HCT116 (cell line): ENCODE measurements around the gene CEP72. TPM values are rescaled to one million over a fixed set of nuclear protein-coding genes. Genes with fewer than 3 reads are reported as not detected.

Experiments
- ATAC-seq: fragments of 200-7000 bp; cut with Tn5 transposase; 2 replicates; pipeline ENCODE4 v1.9.1; 2020; ENCODE audit warnings: mild to moderate bottlenecking, moderate library complexity
- BruUV-seq: library from RNA; stranded (reverse); fragments of 400-500 nt; replicated peaks from 2 replicates; lab custom pipeline; 2021; lab: Mats Ljungman, UMichigan
- CTCF ChIA-PET: fragments of 300-600 bp; sonication (Branson Sonifier 250); formaldehyde crosslinking; loops from one replicate; lab custom pipeline; 2021; ENCODE audit warnings: antibody characterized with exemption; lab: Charles Lee
- POLR2A ChIA-PET: fragments of 300-600, 350-600 bp; sonication (Branson Sonifier 250); formaldehyde crosslinking; loops from one replicate; lab custom pipeline; 2021; ENCODE audit warnings: antibody characterized with exemption; lab: Charles Lee
- RAD21 ChIA-PET, 2 experiments: fragments of 300-600 bp; sonication (Branson Sonifier 250); formaldehyde crosslinking; loops; one replicate each; lab custom pipeline; 2023; ENCODE audit warnings: low total read pairs in 2 of 2; ENCODE audit not compliant: uncharacterized antibody in 2 of 2, unreplicated experiment in 2 of 2, low non-redundant PET in 1 of 2; lab: Charles Lee
- DNase-seq: peaks from one replicate; pipeline ENCODE4 v3.0.0-alpha.2; 2010; ENCODE audit warnings: low read depth, low spot score
- H2AFZ ChIP-seq: fragments of 200-600 bp; shearing (Covaris generic), sonication (generic); 2 replicates; pipeline ENCODE4 v1.6.1; 2017; ENCODE audit warnings: low read depth, mixed run types, mixed read lengths, antibody characterized with exemption, low read length; ENCODE audit not compliant: poor library complexity, severe bottlenecking
- H3K27ac ChIP-seq: 2 replicates; pipeline ENCODE4 v1.5.1; 2012; ENCODE audit warnings: low read depth, low read length
- H3K27me3 ChIP-seq: fragments of 200-600 bp; sonication (generic); 2 replicates; pipeline ENCODE4 v1.6.1; 2016; ENCODE audit warnings: mixed run types, low read length, mixed read lengths; ENCODE audit not compliant: insufficient read depth
- H3K36me3 ChIP-seq, 2 experiments: fragments of 200-500 bp in 1 of 2; fragments of 200-600 bp in 1 of 2; sonication (Bioruptor generic) in 1 of 2; sonication (generic) in 1 of 2; 2 replicates each; pipeline versions ENCODE4 v1.5.1 to v1.6.1; 2014 to 2016; ENCODE audit warnings: low read length in 2 of 2, inconsistent platforms in 1 of 2, mixed read lengths in 1 of 2, mixed run types in 1 of 2; ENCODE audit not compliant: insufficient read depth in 2 of 2, control insufficient read depth in 1 of 2
- H3K4me1 ChIP-seq, 2 experiments: fragments of 200-600 bp in 1 of 2; sonication (generic) in 1 of 2; 2 replicates each; pipeline versions ENCODE4 v1.5.1 to v1.6.1; 2012 to 2017; ENCODE audit warnings: low read length in 2 of 2, inconsistent platforms in 1 of 2, mild to moderate bottlenecking in 1 of 2, mixed read lengths in 1 of 2, mixed run types in 1 of 2, moderate library complexity in 1 of 2; ENCODE audit not compliant: insufficient read depth in 2 of 2, control insufficient read depth in 1 of 2
- H3K4me2 ChIP-seq: fragments of 200-600 bp; sonication (generic); 2 replicates; pipeline ENCODE4 v1.6.1; 2017; ENCODE audit warnings: mixed run types, low read length, mixed read lengths
- H3K4me3 ChIP-seq, 2 experiments: fragments of 200-600 bp in 1 of 2; sonication (generic) in 1 of 2; replicated peaks in 1 of 2; 2 replicates each; pipeline ENCODE4 v1.5.1; 2011 to 2016; ENCODE audit warnings: low read length in 2 of 2, control low read depth in 1 of 2, low read depth in 1 of 2, mild to moderate bottlenecking in 1 of 2, mixed read lengths in 1 of 2, mixed run types in 1 of 2
- H3K79me2 ChIP-seq: fragments of 200-600 bp; sonication (generic); 2 replicates; pipeline ENCODE4 v1.6.1; 2017; ENCODE audit warnings: mild to moderate bottlenecking, mixed run types, low read length, moderate library complexity, mixed read lengths; ENCODE audit not compliant: insufficient read depth
- H3K9ac ChIP-seq: fragments of 200-600 bp; sonication (generic); 2 replicates; pipeline ENCODE4 v1.6.1; 2016; ENCODE audit warnings: low read length, mixed read lengths
- H3K9me2 ChIP-seq: fragments of 200-600 bp; sonication (generic), shearing (Covaris generic); 2 replicates; pipeline ENCODE4 v1.6.1; 2017; ENCODE audit warnings: mixed run types, mild to moderate bottlenecking, moderate library complexity; ENCODE audit not compliant: insufficient read depth
- H3K9me3 ChIP-seq, 2 experiments: fragments of 200-500 bp in 1 of 2; fragments of 200-600 bp in 1 of 2; sonication (Bioruptor generic) in 1 of 2; sonication (generic) in 1 of 2; 2 replicates each; pipeline ENCODE4 v1.6.1; 2014 to 2017; ENCODE audit warnings: low read length in 2 of 2, mixed read lengths in 2 of 2, inconsistent platforms in 1 of 2, low read depth in 1 of 2, mild to moderate bottlenecking in 1 of 2, mixed run types in 1 of 2, moderate library complexity in 1 of 2; ENCODE audit not compliant: control insufficient read depth in 1 of 2, insufficient read depth in 1 of 2
- H4K20me1 ChIP-seq: fragments of 200-600 bp; sonication (generic), shearing (Covaris generic); 2 replicates; pipeline ENCODE4 v1.6.1; 2017; ENCODE audit warnings: mixed run types, mild to moderate bottlenecking, moderate library complexity; ENCODE audit not compliant: insufficient read depth
- CEBPB ChIP-seq: IDR thresholded peaks from 2 replicates; pipeline ENCODE4 v1.6.1; 2012; ENCODE audit warnings: low read depth
- EGR1 ChIP-seq: IDR thresholded peaks from 2 replicates; pipeline ENCODE4 v1.6.1; 2012; ENCODE audit warnings: low read depth
- EZH2phosphoT487 ChIP-seq: fragments of 200-600 bp; IDR thresholded peaks from 2 replicates; pipeline ENCODE4 v1.6.1; 2018; ENCODE audit warnings: antibody characterized with exemption, borderline replicate concordance
- POLR2A ChIP-seq: IDR thresholded peaks from 2 replicates; pipeline ENCODE4 v1.7.0; 2011; ENCODE audit warnings: borderline replicate concordance; ENCODE audit not compliant: insufficient read depth, insufficient read length; ENCODE audit errors: extremely low read depth
- POLR2AphosphoS5 ChIP-seq: IDR thresholded peaks from 2 replicates; pipeline ENCODE4 v1.6.1; 2011; ENCODE audit warnings: mild to moderate bottlenecking, low read depth, low read length, moderate library complexity
- RAD21 ChIP-seq: IDR thresholded peaks from 2 replicates; pipeline ENCODE4 v1.6.1; 2012; ENCODE audit warnings: low read depth, mild to moderate bottlenecking
- SIN3A ChIP-seq: IDR thresholded peaks from 2 replicates; pipeline ENCODE4 v1.6.1; 2012; ENCODE audit warnings: low read depth
- ZFX ChIP-seq: fragments of 450-650 bp; IDR thresholded peaks from 2 replicates; pipeline ENCODE4 v1.6.1; 2017
- intact Hi-C: fragments of 100-400 bp; cut with micrococcal nuclease; formaldehyde crosslinking; loops from 2 replicates; pipeline ENCODE4 v1.10.0; 2022
- total RNA-seq: library from RNA; stranded (reverse); gene quantifications from one replicate; pipeline ENCODE4 v1.2.1, GENCODE V29; 2021; ENCODE audit not compliant: unreplicated experiment
- TF ChIP-seq, protein P1 (sequence below): IDR thresholded peaks from 2 replicates; pipeline ENCODE4 v1.6.1; 2012; ENCODE audit warnings: low read depth
- TF ChIP-seq, protein P2 (sequence below), 3 experiments: fragments of 200-600 bp in 1 of 3; sonication (generic) in 1 of 3; IDR thresholded peaks in 2 of 3; conservative IDR thresholded peaks in 1 of 3; 2 replicates each; pipeline ENCODE4 v1.5.1; 2012 to 2017; ENCODE audit warnings: low read depth in 2 of 3, low read length in 2 of 3, antibody characterized with exemption in 1 of 3, borderline replicate concordance in 1 of 3, control low read depth in 1 of 3, mild to moderate bottlenecking in 1 of 3, mixed read lengths in 1 of 3, mixed run types in 1 of 3, moderate library complexity in 1 of 3; ENCODE audit not compliant: insufficient read depth in 1 of 3

CEP72 gene
- total RNA-seq, 1 experiment from 2014 or later, result 25.6 TPM

DNA sequence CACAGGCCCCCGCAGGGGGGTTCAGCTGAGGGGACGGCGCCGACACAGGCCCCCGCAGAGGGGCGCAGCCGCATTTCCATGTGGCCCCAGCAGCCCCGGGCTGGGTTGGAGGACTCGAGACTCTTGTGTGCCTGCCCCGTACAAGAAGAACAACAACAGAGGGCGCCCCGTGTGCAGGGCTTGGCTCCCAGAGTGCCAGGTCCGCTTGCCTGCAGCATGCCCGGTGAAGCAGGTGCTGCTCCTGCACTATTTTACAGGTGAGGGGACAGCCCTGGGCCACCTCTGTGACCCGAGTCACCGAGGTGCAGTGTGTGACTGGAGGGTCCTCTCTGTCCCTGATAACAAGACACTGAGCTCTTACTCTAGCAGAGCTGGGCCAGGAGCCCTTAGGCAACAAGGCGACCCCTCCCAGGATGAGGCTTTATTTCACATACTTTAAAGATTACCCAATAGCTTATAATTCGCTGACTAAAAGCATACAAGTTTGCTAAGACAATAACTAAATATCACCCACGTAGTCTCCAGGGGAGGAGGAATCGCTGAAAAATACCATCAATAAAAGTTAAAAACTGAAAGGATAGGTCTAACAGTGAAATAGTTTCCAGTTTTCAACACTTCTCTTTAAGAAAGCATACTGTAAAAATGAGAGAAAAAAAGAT, 46.2 kb upstream of the CEP72 start:
- intact Hi-C loops, result no loop called here
- Histone ChIP-seq H3K4me3 (no peak overlapping the region), H2AFZ (no peak overlapping the region), H4K20me1 (no peaks in the 10 kb centered on the region), H3K9me3 (no peaks in the 10 kb centered on the region; a peak in 1 of 4 replicates), H3K36me3 (no peaks in the 10 kb centered on the region), H3K9me2 (no peaks in the 10 kb centered on the region), H3K4me2 (no peak overlapping the region), H3K27me3 (no peaks in the 10 kb centered on the region), H3K4me1 (no peaks in the 10 kb centered on the region), H3K27ac (no peak overlapping the region), H3K9ac (no peak overlapping the region), H3K79me2 (no peaks in the 10 kb centered on the region)
- DNase-seq (no peak), ATAC-seq (no peak)
- ChIA-PET POLR2A (no interaction called here), RAD21 (no interaction called here), CTCF (no interaction called here)
- no peak for TF ChIP-seq EZH2phosphoT487
- TF ChIP-seq EGR1, result no peak
- TF ChIP-seq RAD21, result peak; percentile 33
- BruUV-seq, result no TSS peak

- RAD21 ChIA-PET, result no interaction called here
Measured at GRCh38 chr5:566636-567309, 45.4 kb upstream of the CEP72 start.

More at GRCh38 chr5:566636-567309, 45.4 kb upstream of the CEP72 start:
- H3K9me2 ChIP-seq, result no peaks in the 10 kb centered on the region
- H3K4me3 ChIP-seq, result no peak overlapping the region
- intact Hi-C loops, result no loop called here
- no peaks in the 10 kb centered on the region for H4K20me1 ChIP-seq
- no peaks in the 10 kb centered on the region for H3K4me1 ChIP-seq
- ChIA-PET POLR2A (no interaction called here), CTCF (no interaction called here)
- H3K27ac ChIP-seq, result no peak overlapping the region
- no peaks in the 10 kb centered on the region for H3K36me3 ChIP-seq
- TF ChIP-seq SIN3A (no peak), POLR2A (no peak), POLR2AphosphoS5 (no peak), CEBPB (no peak), ZFX (no peak), EGR1 (no peak)
- TF ChIP-seq, protein P1, sequence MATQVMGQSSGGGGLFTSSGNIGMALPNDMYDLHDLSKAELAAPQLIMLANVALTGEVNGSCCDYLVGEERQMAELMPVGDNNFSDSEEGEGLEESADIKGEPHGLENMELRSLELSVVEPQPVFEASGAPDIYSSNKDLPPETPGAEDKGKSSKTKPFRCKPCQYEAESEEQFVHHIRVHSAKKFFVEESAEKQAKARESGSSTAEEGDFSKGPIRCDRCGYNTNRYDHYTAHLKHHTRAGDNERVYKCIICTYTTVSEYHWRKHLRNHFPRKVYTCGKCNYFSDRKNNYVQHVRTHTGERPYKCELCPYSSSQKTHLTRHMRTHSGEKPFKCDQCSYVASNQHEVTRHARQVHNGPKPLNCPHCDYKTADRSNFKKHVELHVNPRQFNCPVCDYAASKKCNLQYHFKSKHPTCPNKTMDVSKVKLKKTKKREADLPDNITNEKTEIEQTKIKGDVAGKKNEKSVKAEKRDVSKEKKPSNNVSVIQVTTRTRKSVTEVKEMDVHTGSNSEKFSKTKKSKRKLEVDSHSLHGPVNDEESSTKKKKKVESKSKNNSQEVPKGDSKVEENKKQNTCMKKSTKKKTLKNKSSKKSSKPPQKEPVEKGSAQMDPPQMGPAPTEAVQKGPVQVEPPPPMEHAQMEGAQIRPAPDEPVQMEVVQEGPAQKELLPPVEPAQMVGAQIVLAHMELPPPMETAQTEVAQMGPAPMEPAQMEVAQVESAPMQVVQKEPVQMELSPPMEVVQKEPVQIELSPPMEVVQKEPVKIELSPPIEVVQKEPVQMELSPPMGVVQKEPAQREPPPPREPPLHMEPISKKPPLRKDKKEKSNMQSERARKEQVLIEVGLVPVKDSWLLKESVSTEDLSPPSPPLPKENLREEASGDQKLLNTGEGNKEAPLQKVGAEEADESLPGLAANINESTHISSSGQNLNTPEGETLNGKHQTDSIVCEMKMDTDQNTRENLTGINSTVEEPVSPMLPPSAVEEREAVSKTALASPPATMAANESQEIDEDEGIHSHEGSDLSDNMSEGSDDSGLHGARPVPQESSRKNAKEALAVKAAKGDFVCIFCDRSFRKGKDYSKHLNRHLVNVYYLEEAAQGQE, result no peak
- TF ChIP-seq, protein P2, sequence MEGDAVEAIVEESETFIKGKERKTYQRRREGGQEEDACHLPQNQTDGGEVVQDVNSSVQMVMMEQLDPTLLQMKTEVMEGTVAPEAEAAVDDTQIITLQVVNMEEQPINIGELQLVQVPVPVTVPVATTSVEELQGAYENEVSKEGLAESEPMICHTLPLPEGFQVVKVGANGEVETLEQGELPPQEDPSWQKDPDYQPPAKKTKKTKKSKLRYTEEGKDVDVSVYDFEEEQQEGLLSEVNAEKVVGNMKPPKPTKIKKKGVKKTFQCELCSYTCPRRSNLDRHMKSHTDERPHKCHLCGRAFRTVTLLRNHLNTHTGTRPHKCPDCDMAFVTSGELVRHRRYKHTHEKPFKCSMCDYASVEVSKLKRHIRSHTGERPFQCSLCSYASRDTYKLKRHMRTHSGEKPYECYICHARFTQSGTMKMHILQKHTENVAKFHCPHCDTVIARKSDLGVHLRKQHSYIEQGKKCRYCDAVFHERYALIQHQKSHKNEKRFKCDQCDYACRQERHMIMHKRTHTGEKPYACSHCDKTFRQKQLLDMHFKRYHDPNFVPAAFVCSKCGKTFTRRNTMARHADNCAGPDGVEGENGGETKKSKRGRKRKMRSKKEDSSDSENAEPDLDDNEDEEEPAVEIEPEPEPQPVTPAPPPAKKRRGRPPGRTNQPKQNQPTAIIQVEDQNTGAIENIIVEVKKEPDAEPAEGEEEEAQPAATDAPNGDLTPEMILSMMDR (IDR thresholded peaks at IDR 0.05 in 2 of 3, conservative IDR thresholded peaks at IDR 0.05 in 1 of 3; ENCODE audit: borderline replicate concordance in 1 of 3, insufficient read depth in 1 of 3, low read depth in 2 of 3, low read length in 2 of 3), result no peak
- H3K9me3 ChIP-seq, result no peaks in the 10 kb centered on the region; a peak in 1 of 4 replicates
- no peaks in the 10 kb centered on the region for H3K79me2 ChIP-seq
- no peak overlapping the region for H3K9ac ChIP-seq
- no peak overlapping the region for H2AFZ ChIP-seq
- no TSS peak for BruUV-seq
- DNase-seq (no peak), ATAC-seq (no peak)
- no peak overlapping the region for H3K4me2 ChIP-seq
- H3K27me3 ChIP-seq, result no peaks in the 10 kb centered on the region
